Inferior parietal cortex (tissue), 1 donor: ENCODE measurements around the gene TRAPPC8.
"Not testable (repeated sequence)": the region's sequence is repeated elsewhere in the genome, so short reads cannot be mapped to it uniquely, and the experiment has no call there.

Source experiments
- DNase-seq: peaks from one replicate; pipeline ENCODE4 v3.0.0-alpha.2; 2016; ENCODE audit errors: extremely low spot score

TRAPPC8 gene

GRCh38 chr18:31863103-31863502 lies 79.8 kb downstream of the TRAPPC8 start:
- DNase-seq, result no peak

GRCh38 chr18:31860488-31860887 lies 82.4 kb downstream of the TRAPPC8 start:
- no peak for DNase-seq

- no peak for DNase-seq
Observed at GRCh38 chr18:31857526-31858106, 85.3 kb downstream of the TRAPPC8 start.

GRCh38 chr18:31850844-31851243 lies 92.1 kb downstream of the TRAPPC8 start:
- no peak for DNase-seq

- DNase-seq, result no peak
Observed at GRCh38 chr18:31840499-31840898, 102.4 kb downstream of the TRAPPC8 start.

GRCh38 chr18:31837879-31838278 lies 105.0 kb downstream of the TRAPPC8 start:
- DNase-seq, result no peak

GRCh38 chr18:31835528-31836133 lies 107.3 kb downstream of the TRAPPC8 start:
- DNase-seq, result no peak

- no peak for DNase-seq
Observed at GRCh38 chr18:31831903-31832302, 111.0 kb downstream of the TRAPPC8 start.

- no peak for DNase-seq
Observed at GRCh38 chr18:31830686-31831085, 112.2 kb downstream of the TRAPPC8 start.

GRCh38 chr18:31828613-31829012 lies 114.3 kb downstream of the TRAPPC8 start:
- no peak for DNase-seq

GRCh38 chr18:31826673-31827325 lies 116.1 kb downstream of the TRAPPC8 start:
- DNase-seq, result not testable (repeated sequence)

GRCh38 chr18:31825772-31826171 lies 117.2 kb downstream of the TRAPPC8 start:
- no peak for DNase-seq

GRCh38 chr18:31821545-31822171 lies 121.3 kb downstream of the TRAPPC8 start:
- DNase-seq, result no peak

- DNase-seq, result no peak
Observed at GRCh38 chr18:31819925-31820229, 123.1 kb downstream of the TRAPPC8 start.

- peak; percentile 83 for DNase-seq
Observed at GRCh38 chr18:31819106-31819924, 123.6 kb downstream of the TRAPPC8 start.

GRCh38 chr18:31814132-31814531 lies 128.8 kb downstream of the TRAPPC8 start:
- DNase-seq, result no peak

- not testable (repeated sequence) for DNase-seq
Observed at GRCh38 chr18:31810336-31811130, 132.4 kb downstream of the TRAPPC8 start.

- not testable (repeated sequence) for DNase-seq
Observed at GRCh38 chr18:31809049-31809448, 133.9 kb downstream of the TRAPPC8 start.

- DNase-seq, result no peak
Observed at GRCh38 chr18:31801078-31801477, 141.8 kb downstream of the TRAPPC8 start.

GRCh38 chr18:31799257-31799656 lies 143.7 kb downstream of the TRAPPC8 start:
- DNase-seq, result not testable (repeated sequence)

- DNase-seq, result no peak
Observed at GRCh38 chr18:31798399-31798798, 144.5 kb downstream of the TRAPPC8 start.
